WTC11 (cell line): ENCODE results near the gene CCL2.

ENCODE experiments used
- GRHL2 ChIP-seq: fragments of 250-450 bp; sonication (Bioruptor Pico); IDR thresholded peaks from 2 replicates; pipeline ENCODE4 v1.8.0; 2022; ENCODE audit warnings: mild to moderate bottlenecking, moderate library complexity; ENCODE audit not compliant: insufficient replicate concordance, severe bottlenecking
- IRF2 ChIP-seq: sonication (generic); formaldehyde crosslinking; IDR thresholded peaks from 2 replicates; pipeline ENCODE4 v1.8.0; 2022; ENCODE audit warnings: low read depth, missing genetic modification reagents, borderline replicate concordance
- TEAD4 ChIP-seq: sonication (generic); formaldehyde crosslinking; IDR thresholded peaks from 2 replicates; pipeline ENCODE4 v1.8.0; 2022; ENCODE audit warnings: mild to moderate bottlenecking, missing genetic modification reagents
- ZNF232 ChIP-seq: sonication (generic); formaldehyde crosslinking; IDR thresholded peaks from 2 replicates; pipeline ENCODE4 v1.8.0; 2022; ENCODE audit warnings: mild to moderate bottlenecking, missing genetic modification reagents
- ZNF281 ChIP-seq: sonication (generic); formaldehyde crosslinking; IDR thresholded peaks from 2 replicates; pipeline ENCODE4 v1.8.0; 2023; ENCODE audit warnings: mild to moderate bottlenecking, missing genetic modification reagents
- TF ChIP-seq, protein P1 (sequence below): sonication (generic); formaldehyde crosslinking; IDR thresholded peaks from 2 replicates; pipeline ENCODE4 v1.8.0; 2022; ENCODE audit warnings: mild to moderate bottlenecking, missing genetic modification reagents
- TF ChIP-seq, protein P2 (sequence below): fragments of 200-600 bp; IDR thresholded peaks from 2 replicates; pipeline ENCODE4 v1.8.0; 2022; ENCODE audit warnings: antibody characterized with exemption

DNA sequence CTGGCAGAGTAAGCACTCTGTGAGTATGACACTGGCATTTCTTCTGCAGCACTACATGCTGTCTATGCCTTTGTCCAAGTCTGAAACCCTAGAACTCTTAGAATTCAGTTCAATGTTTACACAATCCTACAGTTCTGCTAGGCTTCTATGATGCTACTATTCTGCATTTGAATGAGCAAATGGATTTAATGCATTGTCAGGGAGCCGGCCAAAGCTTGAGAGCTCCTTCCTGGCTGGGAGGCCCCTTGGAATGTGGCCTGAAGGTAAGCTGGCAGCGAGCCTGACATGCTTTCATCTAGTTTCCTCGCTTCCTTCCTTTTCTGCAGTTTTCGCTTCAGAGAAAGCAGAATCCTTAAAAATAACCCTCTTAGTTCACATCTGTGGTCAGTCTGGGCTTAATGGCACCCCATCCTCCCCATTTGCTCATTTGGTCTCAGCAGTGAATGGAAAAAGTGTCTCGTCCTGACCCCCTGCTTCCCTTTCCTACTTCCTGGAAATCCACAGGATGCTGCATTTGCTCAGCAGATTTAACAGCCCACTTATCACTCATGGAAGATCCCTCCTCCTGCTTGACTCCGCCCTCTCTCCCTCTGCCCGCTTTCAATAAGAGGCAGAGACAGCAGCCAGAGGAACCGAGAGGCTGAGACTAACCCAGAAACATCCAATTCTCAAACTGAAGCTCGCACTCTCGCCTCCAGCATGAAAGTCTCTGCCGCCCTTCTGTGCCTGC is at the start of gene CCL2:
- TF ChIP-seq TEAD4 (CRISPR knock-in tag) (0 out of 2 replicates have a peak, but pooled peaks have one; percentile 46), ZNF232 (CRISPR knock-in tag) (no peak), IRF2 (CRISPR knock-in tag) (no peak), ZNF281 (CRISPR knock-in tag) (no peak), GRHL2 (CRISPR knock-in tag) (no peak)
- TF ChIP-seq, protein P1, sequence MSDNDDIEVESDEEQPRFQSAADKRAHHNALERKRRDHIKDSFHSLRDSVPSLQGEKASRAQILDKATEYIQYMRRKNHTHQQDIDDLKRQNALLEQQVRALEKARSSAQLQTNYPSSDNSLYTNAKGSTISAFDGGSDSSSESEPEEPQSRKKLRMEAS (CRISPR knock-in tag) = no peak
- TF ChIP-seq, protein P2, sequence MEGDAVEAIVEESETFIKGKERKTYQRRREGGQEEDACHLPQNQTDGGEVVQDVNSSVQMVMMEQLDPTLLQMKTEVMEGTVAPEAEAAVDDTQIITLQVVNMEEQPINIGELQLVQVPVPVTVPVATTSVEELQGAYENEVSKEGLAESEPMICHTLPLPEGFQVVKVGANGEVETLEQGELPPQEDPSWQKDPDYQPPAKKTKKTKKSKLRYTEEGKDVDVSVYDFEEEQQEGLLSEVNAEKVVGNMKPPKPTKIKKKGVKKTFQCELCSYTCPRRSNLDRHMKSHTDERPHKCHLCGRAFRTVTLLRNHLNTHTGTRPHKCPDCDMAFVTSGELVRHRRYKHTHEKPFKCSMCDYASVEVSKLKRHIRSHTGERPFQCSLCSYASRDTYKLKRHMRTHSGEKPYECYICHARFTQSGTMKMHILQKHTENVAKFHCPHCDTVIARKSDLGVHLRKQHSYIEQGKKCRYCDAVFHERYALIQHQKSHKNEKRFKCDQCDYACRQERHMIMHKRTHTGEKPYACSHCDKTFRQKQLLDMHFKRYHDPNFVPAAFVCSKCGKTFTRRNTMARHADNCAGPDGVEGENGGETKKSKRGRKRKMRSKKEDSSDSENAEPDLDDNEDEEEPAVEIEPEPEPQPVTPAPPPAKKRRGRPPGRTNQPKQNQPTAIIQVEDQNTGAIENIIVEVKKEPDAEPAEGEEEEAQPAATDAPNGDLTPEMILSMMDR = no peak
